Heart right ventricle (tissue), 16 donors: ENCODE results near the gene MEOX2. TPM values are rescaled to one million over a fixed set of nuclear protein-coding genes. Genes with fewer than 3 reads are reported as not detected.

Source experiments
- ATAC-seq, 8 donors: fragments of 200-7000 bp; cut with Tn5 transposase; one replicate each; pipeline ENCODE4 v1.9.1; 2020; ENCODE audit warnings: mild to moderate bottlenecking in 8 of 8, moderate library complexity in 8 of 8, moderate number of reproducible peaks in 1 of 8
- DNase-seq, 2 donors: peaks; one replicate each; pipeline ENCODE4 v3.0.0-alpha.2; 2020
- H3K27ac ChIP-seq, 10 donors: fragments of 200-600 bp; sonication (generic) in 2 of 10; one replicate each; pipeline versions ENCODE4 v1.5.0 to v1.8.0; 2020 to 2022; ENCODE audit warnings: mild to moderate bottlenecking in 3 of 10
- H3K27me3 ChIP-seq, 7 donors: fragments of 200-600 bp; one replicate each; pipeline ENCODE4 v1.8.0; 2021 to 2022; ENCODE audit warnings: mild to moderate bottlenecking in 2 of 7
- H3K36me3 ChIP-seq, 9 donors: fragments of 200-600 bp; sonication (generic) in 1 of 9; one replicate each; pipeline versions ENCODE4 v1.5.0 to v1.8.0; 2020 to 2022; ENCODE audit warnings: mild to moderate bottlenecking in 2 of 9
- H3K4me1 ChIP-seq, 9 donors: fragments of 200-600 bp; sonication (generic) in 1 of 9; one replicate each; pipeline versions ENCODE4 v1.5.0 to v1.8.0; 2020 to 2022; ENCODE audit warnings: mild to moderate bottlenecking in 4 of 9
- H3K4me3 ChIP-seq, 10 donors: fragments of 200-600 bp; sonication (generic) in 2 of 10; one replicate each; pipeline versions ENCODE4 v1.5.0 to v1.8.0; 2020 to 2022; ENCODE audit warnings: mild to moderate bottlenecking in 7 of 10, moderate library complexity in 2 of 10
- H3K9me3 ChIP-seq, 11 donors: fragments of 200-600 bp in 10 of 11; sonication (generic) in 2 of 11; one replicate each; pipeline versions ENCODE4 v1.5.0 to v1.8.0; 2013 to 2022; ENCODE audit warnings: mild to moderate bottlenecking in 2 of 11, control low read depth in 1 of 11, moderate library complexity in 1 of 11
- WGBS, 2 donors: extraction: QIAGEN DNeasy Blood & Tissue Kit; methylation state at CpG; one replicate each; pipeline ENCODE4 v1.1.7; 2013; ENCODE audit warnings: inconsistent platforms in 1 of 2; 5-methylcytosine and 5-hydroxymethylcytosine counted together
- intact Hi-C, 10 donors: fragments of 100-400 bp; cut with DNase I; formaldehyde crosslinking; loops; one replicate each; pipeline versions ENCODE4 v1.11.1 to v1.14.2; 2022
- polyA plus RNA-seq, 2 donors: library from polyadenylated mRNA; stranded (reverse); fragments of 200-250 nt; gene quantifications; one replicate each; pipeline ENCODE4 v1.2.3, GENCODE V29; 2013
- total RNA-seq, 10 donors: library from RNA; stranded (reverse); fragmentation: NEBNext Ultra II Directional in 3 of 10; extraction: Animal tissue kit (Norgen Biotek cat#: 25700) in 3 of 10; gene quantifications; one replicate each; pipeline versions ENCODE4 v1.2.1 to v1.2.4, GENCODE V29; 2021 to 2023
- TF ChIP-seq, protein P1 (sequence below), 9 donors: fragments of 200-600 bp; sonication (generic) in 2 of 9; IDR thresholded peaks; one replicate each; pipeline versions ENCODE4 v1.5.0 to v1.8.0; 2021 to 2022; ENCODE audit warnings: antibody characterized with exemption in 9 of 9, mild to moderate bottlenecking in 5 of 9, moderate library complexity in 1 of 9
- donor health status: Arrhythmogenic right ventricular cardiomyopathy.
- donor health status: ischemic (EF 13 %, LVEDD 7.1; RV severe dilation, severe dysfunction).
- donor health status: healthy with polysubstance abuse.
- donor health status: DM: no; HTN: yes; CAD: no.
- donor health status: DM: no; HTN: no; CAD: no.
- donor health status: ischemic (EF 25% LVEDD 6.9; RV normal size, moderate dysfunction).
- donor health status: ischemic (EF 25% LVEDD 5.7; RV mildly dilated, moderate dysfunction).
- donor health status: healthy.
- donor health status: DM: yes; HTN: yes; CAD: no.
- donor health status: Ischemic cardiomyopathy.
- donor health status: ischemic (EF 35%, LVEDD 5.7; RV mildly dilated, moderate dysfunction).
- donor health status: nonischemic (EF 11% LVEDD 7.7; RV severe dilation, severe dysfunction).
- donor health status: DM: yes; HTN: yes; CAD: no.
- donor health status: PGD.
- donor health status: ischemic (EF 29% LVEDD 5.4; RV normal size, mild dysfunction).
- donor health status: nonischemic (EF 23%, LVEDD 6.1; RV moderate dilation, normal function).

Gene MEOX2
- total and polyA plus RNA-seq, 12 donors = 5.2 to 14.1 (median 7.9) TPM

DNA sequence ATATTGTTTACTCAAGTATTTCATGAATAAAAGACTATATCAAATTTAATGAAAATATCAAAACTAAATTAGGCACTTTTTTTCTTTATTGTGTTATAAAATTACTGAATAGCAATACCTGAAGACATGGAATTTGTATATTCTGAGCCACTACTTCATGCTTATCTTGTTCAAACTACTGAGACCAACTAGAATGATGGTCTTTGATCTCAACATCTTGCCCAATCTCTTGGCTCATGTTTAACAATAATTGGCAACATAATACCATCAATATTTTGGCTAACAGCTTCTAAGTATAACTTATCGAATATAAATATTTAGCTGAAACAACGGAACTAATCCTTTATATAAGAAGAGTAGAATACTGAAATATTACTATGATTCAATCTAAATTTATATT lies 68.2 kb downstream of the MEOX2 start:
- no peak for DNase-seq
- Histone ChIP-seq H3K4me3 (no peak overlapping the region), H3K4me1 (peaks cover 0 to 24% (median 0%) of the 10 kb centered on the region in 9 donors), H3K9me3 (no peaks in the 10 kb centered on the region), H3K27me3 (no peaks in the 10 kb centered on the region), H3K27ac (no peak overlapping the region), H3K36me3 (peaks cover 0 to 37% (median 0%) of the 10 kb centered on the region in 9 donors)
- intact Hi-C loops = no loop called here
- TF ChIP-seq, protein P1, sequence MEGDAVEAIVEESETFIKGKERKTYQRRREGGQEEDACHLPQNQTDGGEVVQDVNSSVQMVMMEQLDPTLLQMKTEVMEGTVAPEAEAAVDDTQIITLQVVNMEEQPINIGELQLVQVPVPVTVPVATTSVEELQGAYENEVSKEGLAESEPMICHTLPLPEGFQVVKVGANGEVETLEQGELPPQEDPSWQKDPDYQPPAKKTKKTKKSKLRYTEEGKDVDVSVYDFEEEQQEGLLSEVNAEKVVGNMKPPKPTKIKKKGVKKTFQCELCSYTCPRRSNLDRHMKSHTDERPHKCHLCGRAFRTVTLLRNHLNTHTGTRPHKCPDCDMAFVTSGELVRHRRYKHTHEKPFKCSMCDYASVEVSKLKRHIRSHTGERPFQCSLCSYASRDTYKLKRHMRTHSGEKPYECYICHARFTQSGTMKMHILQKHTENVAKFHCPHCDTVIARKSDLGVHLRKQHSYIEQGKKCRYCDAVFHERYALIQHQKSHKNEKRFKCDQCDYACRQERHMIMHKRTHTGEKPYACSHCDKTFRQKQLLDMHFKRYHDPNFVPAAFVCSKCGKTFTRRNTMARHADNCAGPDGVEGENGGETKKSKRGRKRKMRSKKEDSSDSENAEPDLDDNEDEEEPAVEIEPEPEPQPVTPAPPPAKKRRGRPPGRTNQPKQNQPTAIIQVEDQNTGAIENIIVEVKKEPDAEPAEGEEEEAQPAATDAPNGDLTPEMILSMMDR (IDR thresholded peaks at IDR 0.05) = no peak
- WGBS, 2 donors = 96 to 99% methylated on average over 2 of the region's 2 CpGs
- no peak for ATAC-seq

DNA sequence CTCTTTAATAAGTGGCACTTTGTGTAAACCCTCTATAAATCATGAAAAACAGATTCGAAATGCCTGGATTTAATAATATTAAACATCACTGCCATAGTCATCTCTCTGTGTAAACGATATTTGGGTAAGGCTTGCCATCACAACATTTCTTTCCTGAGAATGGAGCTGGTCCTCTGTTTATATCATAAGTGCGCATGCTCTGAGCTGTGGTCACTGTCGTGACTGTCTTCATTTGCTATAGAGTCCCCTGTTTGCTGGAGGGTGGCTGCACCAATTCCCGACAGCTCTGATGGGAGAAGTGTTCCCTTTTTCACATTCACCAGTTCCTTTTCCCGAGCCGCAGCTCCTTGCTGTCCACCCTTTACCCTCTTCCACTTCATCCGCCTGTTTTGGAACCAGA lies 74.3 kb downstream of the MEOX2 start:
- TF ChIP-seq, protein P1 (IDR thresholded peaks at IDR 0.05) = no peak
- intact Hi-C loops = no loop called here
- no peak for ATAC-seq
- Histone ChIP-seq H3K36me3 (peaks cover 0 to 43% (median 0%) of the 10 kb centered on the region in 9 donors), H3K4me1 (no peaks in the 10 kb centered on the region), H3K9me3 (peaks cover 0 to 8% (median 0%) of the 10 kb centered on the region in 11 donors), H3K27ac (no peak overlapping the region), H3K27me3 (no peaks in the 10 kb centered on the region), H3K4me3 (no peak overlapping the region)
- no peak for DNase-seq
- 92 to 94% methylated on average over 8 of the region's 8 CpGs for WGBS, 2 donors

DNA sequence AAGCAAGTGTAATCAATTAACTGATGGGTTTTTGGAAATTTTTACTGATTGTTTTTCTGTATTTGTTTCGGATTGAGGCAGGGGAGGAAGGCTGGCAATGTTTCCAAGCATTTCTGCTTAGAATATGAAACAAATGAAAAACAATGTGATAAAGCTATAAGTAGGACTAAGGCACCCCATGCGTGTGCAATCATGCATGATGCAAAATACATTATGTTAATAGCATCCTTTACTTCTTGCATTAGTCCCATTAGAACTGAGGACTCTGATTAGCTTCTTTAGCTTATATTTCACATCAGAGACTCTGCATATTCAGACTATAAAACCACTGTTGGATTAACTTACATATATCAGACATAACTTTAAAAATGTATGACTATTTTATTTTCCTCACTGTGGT lies 76.0 kb downstream of the MEOX2 start:
- no peak for DNase-seq
- H3K27me3 ChIP-seq = no peaks in the 10 kb centered on the region
- ATAC-seq = no peak
- TF ChIP-seq, protein P1 (IDR thresholded peaks at IDR 0.05) = no peak
- no peak overlapping the region for H3K4me3 ChIP-seq
- peaks cover 0 to 8% (median 0%) of the 10 kb centered on the region in 11 donors for H3K9me3 ChIP-seq
- intact Hi-C loops = no loop called here
- peaks cover 0 to 43% (median 0%) of the 10 kb centered on the region in 9 donors for H3K36me3 ChIP-seq
- H3K27ac ChIP-seq = no peak overlapping the region
- no peaks in the 10 kb centered on the region for H3K4me1 ChIP-seq
- 90 to 94% methylated on average over 2 of the region's 2 CpGs for WGBS, 2 donors

DNA sequence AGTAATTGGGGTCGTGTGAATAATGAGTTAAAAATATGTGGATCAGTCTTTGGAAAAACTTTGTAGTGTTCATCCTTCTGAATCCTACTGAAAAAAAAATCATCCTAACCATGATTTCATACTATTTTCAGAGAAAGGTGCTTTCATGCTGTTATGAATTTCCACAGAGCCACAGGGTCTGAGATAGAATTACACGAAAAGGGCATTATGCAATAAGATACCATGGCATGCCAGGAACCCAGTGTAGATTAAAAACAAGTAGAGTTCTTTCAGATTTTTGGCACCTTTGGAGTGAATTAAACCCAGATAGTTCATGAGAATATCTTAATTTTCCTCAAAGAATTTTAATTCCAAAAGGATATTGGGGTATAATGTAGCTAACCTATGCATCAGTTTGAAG lies 77.2 kb downstream of the MEOX2 start:
- WGBS, 2 donors = 84 to 85% methylated on average over 2 of the region's 2 CpGs

More for the DNA sequence above, 77.2 kb downstream of the MEOX2 start:
- Histone ChIP-seq H3K27ac (no peak overlapping the region), H3K36me3 (peaks cover 0 to 43% (median 0%) of the 10 kb centered on the region in 9 donors), H3K27me3 (no peaks in the 10 kb centered on the region), H3K4me3 (no peak overlapping the region), H3K4me1 (no peaks in the 10 kb centered on the region), H3K9me3 (peaks cover 0 to 8% (median 0%) of the 10 kb centered on the region in 11 donors)
- no peak for DNase-seq
- TF ChIP-seq, protein P1 (IDR thresholded peaks at IDR 0.05) = no peak
- no peak for ATAC-seq
- intact Hi-C loops = no loop called here
